ENCODE results near the gene GPC6.

GRCh38 chr13:94063096-94063495 is 836.5 kb downstream of the GPC6 start:
- no peak for TF ChIP-seq POLR2A (IDR thresholded peaks at IDR 0.05; ENCODE audit: low read depth, low read length)
- TF ChIP-seq CTCF (IDR thresholded peaks at IDR 0.05; ENCODE audit: extremely low read depth in 1 of 2, insufficient read depth in 1 of 2, low read depth in 1 of 2, low read length in 2 of 2), result no peak
- no peak for TF ChIP-seq JUN (IDR thresholded peaks at IDR 0.05; ENCODE audit: borderline replicate concordance, insufficient read depth, insufficient read length, low read depth)
- TF ChIP-seq POLR2AphosphoS5 (IDR thresholded peaks at IDR 0.05; ENCODE audit: insufficient read depth, low read depth, low read length), result no peak
- TF ChIP-seq MYC (IDR thresholded peaks at IDR 0.05; ENCODE audit: low read depth, low read length), result no peak
- TF ChIP-seq EZH2 (IDR thresholded peaks at IDR 0.05; ENCODE audit: borderline replicate concordance, low read depth, low read length, severe bottlenecking), result no peak
- no peak for TF ChIP-seq GATA2 (IDR thresholded peaks at IDR 0.05; ENCODE audit: insufficient read depth, insufficient read length, low read depth, low read length)
- TF ChIP-seq FOS (IDR thresholded peaks at IDR 0.05; ENCODE audit: borderline replicate concordance, insufficient read depth, low read length), result no peak
- no peak for TF ChIP-seq MAX (IDR thresholded peaks at IDR 0.05; ENCODE audit: insufficient read depth, insufficient read length)

Data from endothelial cell of umbilical vein (primary cell).